Activated CD4-positive, alpha-beta T cell treated with anti-CD3 and anti-CD28 coated beads, Interleukin-2, amount 50 U/mL, for 4 hours (primary cell): ENCODE results near the gene TRPM5.

Experiments used
- DNase-seq, 2 experiments: peaks; one replicate each; pipeline ENCODE4 v3.0.0-alpha.2; 2020

The TRPM5 gene

GRCh38 chr11:2452321-2453012 lies 8.2 kb upstream of the TRPM5 start:
- DNase-seq: no peak

- no peak for DNase-seq
These were observed 7.6 kb upstream of the TRPM5 start for GRCh38 chr11:2451916-2452315.

GRCh38 chr11:2451336-2451735 lies 7.0 kb upstream of the TRPM5 start:
- DNase-seq: no peak

- no peak for DNase-seq
These were observed 6.2 kb upstream of the TRPM5 start for GRCh38 chr11:2450321-2451041.

GRCh38 chr11:2449548-2450320 lies 5.4 kb upstream of the TRPM5 start:
- no peak for DNase-seq

GRCh38 chr11:2448661-2449547 lies 4.6 kb upstream of the TRPM5 start:
- no peak for DNase-seq

- no peak for DNase-seq
These were observed 3.8 kb upstream of the TRPM5 start for GRCh38 chr11:2447951-2448650.

- no peak for DNase-seq
These were observed 3.1 kb upstream of the TRPM5 start for GRCh38 chr11:2447253-2447950.

- no peak for DNase-seq
These were observed 2.4 kb upstream of the TRPM5 start for GRCh38 chr11:2446590-2447252.

- DNase-seq: no peak
These were observed 1.6 kb upstream of the TRPM5 start for GRCh38 chr11:2445746-2446551.

- no peak for DNase-seq
These were observed 769 bp upstream of the TRPM5 start, which contains the start of gene KCNQ1 for GRCh38 chr11:2444821-2445745. Gene KCNQ1 (plus strand): TSS chr11:2445008. CDS start chr11:2445099, 91 bp downstream.

GRCh38 chr11:2443406-2443805 lies 908 bp downstream of the TRPM5 start:
- no peak for DNase-seq

GRCh38 chr11:2442589-2442988 lies 1.7 kb downstream of the TRPM5 start:
- DNase-seq: no peak

GRCh38 chr11:2441171-2441570 lies 3.1 kb downstream of the TRPM5 start:
- no peak for DNase-seq

GRCh38 chr11:2440646-2441045 lies 3.7 kb downstream of the TRPM5 start:
- no peak for DNase-seq

- no peak for DNase-seq
These were observed 4.5 kb downstream of the TRPM5 start for GRCh38 chr11:2439820-2440219.

GRCh38 chr11:2437516-2437915 lies 6.8 kb downstream of the TRPM5 start:
- no peak for DNase-seq

GRCh38 chr11:2436521-2437031 lies 7.7 kb downstream of the TRPM5 start:
- no peak for DNase-seq
